ENCODE measurements around the gene KIF13A. TPM values are rescaled to one million over a fixed set of nuclear protein-coding genes. Genes with fewer than 3 reads are reported as not detected.

KIF13A gene
- total and polyA plus RNA-seq, 4 donors: 4.3 to 28.1 (median 10.6) TPM

DNA sequence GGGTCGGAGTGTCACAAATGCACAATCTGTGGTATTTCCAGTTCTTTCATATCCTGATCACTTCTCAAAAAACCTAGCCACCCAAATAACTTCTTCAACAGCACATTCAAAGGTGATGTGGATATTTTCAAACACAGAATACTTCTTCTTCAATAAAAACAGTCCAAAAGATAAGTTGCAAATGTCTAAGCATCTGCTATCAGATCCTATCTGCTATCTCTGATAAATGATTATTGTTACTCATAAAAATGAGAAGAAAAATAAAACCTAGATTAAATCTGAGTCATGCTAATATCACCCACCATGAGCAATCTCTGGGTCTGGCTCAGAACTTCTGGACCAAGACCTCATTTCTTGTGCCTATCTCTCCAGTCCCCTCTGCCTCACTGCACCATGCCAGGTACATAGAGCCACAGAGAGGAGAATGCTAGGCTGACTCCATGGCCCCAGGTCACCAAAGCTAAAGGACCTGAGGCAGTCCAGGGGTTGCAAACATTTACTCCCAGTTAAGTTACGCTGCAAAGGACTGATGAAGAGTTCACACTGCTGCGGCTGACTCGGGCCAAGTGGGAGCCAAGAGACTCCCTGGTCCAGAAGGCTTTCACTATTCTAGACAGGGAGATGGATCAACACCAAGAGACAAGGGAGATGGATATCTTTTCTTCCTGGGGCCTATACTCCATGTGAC is 101.4 kb downstream of the KIF13A start (continued):
- no peak for TF ChIP-seq FOXA2 (IDR thresholded peaks at IDR 0.05)

DNA sequence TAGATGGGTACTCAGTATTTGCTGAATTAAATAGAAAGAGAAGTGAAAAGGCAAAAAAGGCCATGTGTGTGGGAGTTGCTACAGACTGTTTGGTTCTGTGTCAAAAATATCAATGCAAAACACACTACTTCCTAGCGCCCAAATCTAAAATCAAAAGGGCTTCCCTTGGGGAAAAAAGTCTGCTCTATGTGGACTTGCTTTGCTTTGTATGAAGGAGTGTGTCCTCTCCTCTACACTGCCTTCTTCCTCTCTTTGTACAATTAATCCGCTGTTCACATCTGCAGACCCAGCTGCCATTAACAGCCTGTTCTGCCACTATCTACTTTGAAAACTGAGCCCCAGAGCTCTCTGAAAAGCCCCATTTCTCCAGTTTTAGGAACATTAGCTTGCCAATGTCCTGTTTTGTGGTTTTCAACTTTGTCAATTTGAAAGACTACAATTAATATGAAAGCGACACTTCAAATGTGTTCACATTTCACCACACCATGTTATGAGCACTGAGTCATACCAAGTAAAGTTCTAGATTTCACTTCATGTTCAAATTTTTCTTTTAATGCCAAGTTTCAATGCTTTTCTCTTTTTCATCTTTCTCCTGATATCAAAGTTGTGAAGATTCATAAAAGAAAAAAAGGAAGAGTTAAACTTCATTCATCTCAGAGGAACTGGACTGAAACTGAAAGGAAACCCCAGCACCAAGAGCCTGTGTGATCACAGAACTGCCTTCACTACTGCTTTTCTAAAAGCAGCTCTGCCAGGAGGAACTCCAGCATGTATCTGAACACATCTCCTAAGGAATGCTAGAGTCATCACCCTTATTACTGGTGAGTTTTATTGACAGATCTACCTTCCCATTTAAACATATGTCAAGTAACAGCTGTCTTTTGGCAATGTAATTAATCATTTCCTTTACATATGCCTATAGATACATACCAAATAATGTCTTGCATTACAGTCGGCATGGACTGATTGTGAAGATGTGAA is 102.6 kb downstream of the KIF13A start:
- Histone ChIP-seq H3K9me3 (ENCODE audit: control insufficient read depth in 4 of 4, low read length in 3 of 4) (no peaks in the 10 kb centered on the region), H3K27ac (ENCODE audit: low read depth in 1 of 2, low read length in 2 of 2) (no peak overlapping the region), H3K36me3 (ENCODE audit: control insufficient read depth in 4 of 4, insufficient read depth in 3 of 4, low read depth in 1 of 4, low read length in 3 of 4) (peaks cover 0 to 2% (median 0%) of the 10 kb centered on the region in 4 donors), H3K4me3 (ENCODE audit: low read depth in 1 of 3, low read length in 3 of 3) (no peak overlapping the region), H3K27me3 (ENCODE audit: control insufficient read depth in 4 of 4, insufficient read depth in 4 of 4, low read length in 3 of 4) (no peaks in the 10 kb centered on the region), H3K4me1 (ENCODE audit: control insufficient read depth in 4 of 4, insufficient read depth in 4 of 4, low read length in 3 of 4) (no peaks in the 10 kb centered on the region), H3K9ac (ENCODE audit: low read depth in 1 of 2, low read length in 2 of 2) (no peak overlapping the region)
- DNase-seq (ENCODE audit: low spot score): no peak
- TF ChIP-seq, protein P1, sequence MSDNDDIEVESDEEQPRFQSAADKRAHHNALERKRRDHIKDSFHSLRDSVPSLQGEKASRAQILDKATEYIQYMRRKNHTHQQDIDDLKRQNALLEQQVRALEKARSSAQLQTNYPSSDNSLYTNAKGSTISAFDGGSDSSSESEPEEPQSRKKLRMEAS (IDR thresholded peaks at IDR 0.05): no peak
- TF ChIP-seq, protein P2, sequence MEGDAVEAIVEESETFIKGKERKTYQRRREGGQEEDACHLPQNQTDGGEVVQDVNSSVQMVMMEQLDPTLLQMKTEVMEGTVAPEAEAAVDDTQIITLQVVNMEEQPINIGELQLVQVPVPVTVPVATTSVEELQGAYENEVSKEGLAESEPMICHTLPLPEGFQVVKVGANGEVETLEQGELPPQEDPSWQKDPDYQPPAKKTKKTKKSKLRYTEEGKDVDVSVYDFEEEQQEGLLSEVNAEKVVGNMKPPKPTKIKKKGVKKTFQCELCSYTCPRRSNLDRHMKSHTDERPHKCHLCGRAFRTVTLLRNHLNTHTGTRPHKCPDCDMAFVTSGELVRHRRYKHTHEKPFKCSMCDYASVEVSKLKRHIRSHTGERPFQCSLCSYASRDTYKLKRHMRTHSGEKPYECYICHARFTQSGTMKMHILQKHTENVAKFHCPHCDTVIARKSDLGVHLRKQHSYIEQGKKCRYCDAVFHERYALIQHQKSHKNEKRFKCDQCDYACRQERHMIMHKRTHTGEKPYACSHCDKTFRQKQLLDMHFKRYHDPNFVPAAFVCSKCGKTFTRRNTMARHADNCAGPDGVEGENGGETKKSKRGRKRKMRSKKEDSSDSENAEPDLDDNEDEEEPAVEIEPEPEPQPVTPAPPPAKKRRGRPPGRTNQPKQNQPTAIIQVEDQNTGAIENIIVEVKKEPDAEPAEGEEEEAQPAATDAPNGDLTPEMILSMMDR (IDR thresholded peaks at IDR 0.05; ENCODE audit: low read depth, low read length, missing input control): no peak
- no peak for TF ChIP-seq HNF4A (conservative IDR thresholded peaks at IDR 0.05)
- TF ChIP-seq RXRA (IDR thresholded peaks at IDR 0.05): no peak
- TF ChIP-seq RAD21 (IDR thresholded peaks at IDR 0.05): no peak
- TF ChIP-seq YY1 (IDR thresholded peaks at IDR 0.05): no peak
- no peak for TF ChIP-seq FOXA1 (IDR thresholded peaks at IDR 0.05)
- TF ChIP-seq SP1 (IDR thresholded peaks at IDR 0.05): no peak
- no peak for TF ChIP-seq JUND (IDR thresholded peaks at IDR 0.05)
- TF ChIP-seq, protein P3, sequence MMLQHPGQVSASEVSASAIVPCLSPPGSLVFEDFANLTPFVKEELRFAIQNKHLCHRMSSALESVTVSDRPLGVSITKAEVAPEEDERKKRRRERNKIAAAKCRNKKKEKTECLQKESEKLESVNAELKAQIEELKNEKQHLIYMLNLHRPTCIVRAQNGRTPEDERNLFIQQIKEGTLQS (IDR thresholded peaks at IDR 0.05): no peak
- no peak for TF ChIP-seq GABPA (IDR thresholded peaks at IDR 0.05 in 1 of 2, conservative IDR thresholded peaks at IDR 0.05 in 1 of 2)
- TF ChIP-seq, protein P4, sequence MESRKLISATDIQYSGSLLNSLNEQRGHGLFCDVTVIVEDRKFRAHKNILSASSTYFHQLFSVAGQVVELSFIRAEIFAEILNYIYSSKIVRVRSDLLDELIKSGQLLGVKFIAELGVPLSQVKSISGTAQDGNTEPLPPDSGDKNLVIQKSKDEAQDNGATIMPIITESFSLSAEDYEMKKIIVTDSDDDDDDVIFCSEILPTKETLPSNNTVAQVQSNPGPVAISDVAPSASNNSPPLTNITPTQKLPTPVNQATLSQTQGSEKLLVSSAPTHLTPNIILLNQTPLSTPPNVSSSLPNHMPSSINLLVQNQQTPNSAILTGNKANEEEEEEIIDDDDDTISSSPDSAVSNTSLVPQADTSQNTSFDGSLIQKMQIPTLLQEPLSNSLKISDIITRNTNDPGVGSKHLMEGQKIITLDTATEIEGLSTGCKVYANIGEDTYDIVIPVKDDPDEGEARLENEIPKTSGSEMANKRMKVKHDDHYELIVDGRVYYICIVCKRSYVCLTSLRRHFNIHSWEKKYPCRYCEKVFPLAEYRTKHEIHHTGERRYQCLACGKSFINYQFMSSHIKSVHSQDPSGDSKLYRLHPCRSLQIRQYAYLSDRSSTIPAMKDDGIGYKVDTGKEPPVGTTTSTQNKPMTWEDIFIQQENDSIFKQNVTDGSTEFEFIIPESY (IDR thresholded peaks at IDR 0.05): no peak
- no peak for TF ChIP-seq FOXA2 (IDR thresholded peaks at IDR 0.05)
- no peak for TF ChIP-seq EGR1 (IDR thresholded peaks at IDR 0.05; ENCODE audit: low read depth in 2 of 2)
- TF ChIP-seq HNF4G (IDR thresholded peaks at IDR 0.05): no peak
- no peak for TF ChIP-seq TAF1 (conservative IDR thresholded peaks at IDR 0.05)
- TF ChIP-seq, protein P5, sequence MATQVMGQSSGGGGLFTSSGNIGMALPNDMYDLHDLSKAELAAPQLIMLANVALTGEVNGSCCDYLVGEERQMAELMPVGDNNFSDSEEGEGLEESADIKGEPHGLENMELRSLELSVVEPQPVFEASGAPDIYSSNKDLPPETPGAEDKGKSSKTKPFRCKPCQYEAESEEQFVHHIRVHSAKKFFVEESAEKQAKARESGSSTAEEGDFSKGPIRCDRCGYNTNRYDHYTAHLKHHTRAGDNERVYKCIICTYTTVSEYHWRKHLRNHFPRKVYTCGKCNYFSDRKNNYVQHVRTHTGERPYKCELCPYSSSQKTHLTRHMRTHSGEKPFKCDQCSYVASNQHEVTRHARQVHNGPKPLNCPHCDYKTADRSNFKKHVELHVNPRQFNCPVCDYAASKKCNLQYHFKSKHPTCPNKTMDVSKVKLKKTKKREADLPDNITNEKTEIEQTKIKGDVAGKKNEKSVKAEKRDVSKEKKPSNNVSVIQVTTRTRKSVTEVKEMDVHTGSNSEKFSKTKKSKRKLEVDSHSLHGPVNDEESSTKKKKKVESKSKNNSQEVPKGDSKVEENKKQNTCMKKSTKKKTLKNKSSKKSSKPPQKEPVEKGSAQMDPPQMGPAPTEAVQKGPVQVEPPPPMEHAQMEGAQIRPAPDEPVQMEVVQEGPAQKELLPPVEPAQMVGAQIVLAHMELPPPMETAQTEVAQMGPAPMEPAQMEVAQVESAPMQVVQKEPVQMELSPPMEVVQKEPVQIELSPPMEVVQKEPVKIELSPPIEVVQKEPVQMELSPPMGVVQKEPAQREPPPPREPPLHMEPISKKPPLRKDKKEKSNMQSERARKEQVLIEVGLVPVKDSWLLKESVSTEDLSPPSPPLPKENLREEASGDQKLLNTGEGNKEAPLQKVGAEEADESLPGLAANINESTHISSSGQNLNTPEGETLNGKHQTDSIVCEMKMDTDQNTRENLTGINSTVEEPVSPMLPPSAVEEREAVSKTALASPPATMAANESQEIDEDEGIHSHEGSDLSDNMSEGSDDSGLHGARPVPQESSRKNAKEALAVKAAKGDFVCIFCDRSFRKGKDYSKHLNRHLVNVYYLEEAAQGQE (IDR thresholded peaks at IDR 0.05): no peak
- TF ChIP-seq NR2F2 (IDR thresholded peaks at IDR 0.05): no peak
- 81% methylated on average over 4 of the region's 4 CpGs for WGBS
